HEK293T (cell line): ENCODE results near the gene NEMP2.

Experiments used
- ARNT ChIP-seq: fragments of 450-650 bp; IDR thresholded peaks from 2 replicates; pipeline ENCODE4 v1.6.1; 2017; ENCODE audit warnings: mild to moderate bottlenecking
- BHLHE40 ChIP-seq: fragments of 450-650 bp; IDR thresholded peaks from 2 replicates; pipeline ENCODE4 v1.6.1; 2016; ENCODE audit warnings: mild to moderate bottlenecking, moderate library complexity, borderline replicate concordance
- CTBP1 ChIP-seq: fragments of 450-650 bp; IDR thresholded peaks from 2 replicates; pipeline ENCODE4 v1.6.1; 2016; ENCODE audit warnings: borderline replicate concordance
- ELF4 ChIP-seq: fragments of 450-650 bp; IDR thresholded peaks from 2 replicates; pipeline ENCODE4 v1.6.1; 2017; ENCODE audit warnings: antibody characterized with exemption
- FOXA1 ChIP-seq: fragments of 450-650 bp; IDR thresholded peaks from 2 replicates; pipeline ENCODE4 v1.6.1; 2016; ENCODE audit warnings: mild to moderate bottlenecking
- FOXK2 ChIP-seq: fragments of 450-650 bp; IDR thresholded peaks from 2 replicates; pipeline ENCODE4 v1.6.1; 2016; ENCODE audit warnings: mild to moderate bottlenecking
- FOXM1 ChIP-seq: fragments of 450-650 bp; IDR thresholded peaks from 2 replicates; pipeline ENCODE4 v1.6.1; 2017; ENCODE audit warnings: mild to moderate bottlenecking, borderline replicate concordance
- HDGF ChIP-seq: fragments of 450-650 bp; IDR thresholded peaks from 2 replicates; pipeline ENCODE4 v1.6.1; 2017; ENCODE audit warnings: antibody characterized with exemption, borderline replicate concordance
- L3MBTL2 ChIP-seq: fragments of 450-650 bp; conservative IDR thresholded peaks from 2 replicates; pipeline ENCODE4 v1.6.1; 2016; ENCODE audit warnings: mild to moderate bottlenecking
- PKNOX1 ChIP-seq: fragments of 450-650 bp; IDR thresholded peaks from 2 replicates; pipeline ENCODE4 v1.6.1; 2016
- SP1 ChIP-seq: fragments of 450-650 bp; IDR thresholded peaks from 2 replicates; pipeline ENCODE4 v1.6.1; 2017
- SUZ12 ChIP-seq: fragments of 450-650 bp; IDR thresholded peaks from 2 replicates; pipeline ENCODE4 v1.6.1; 2016; ENCODE audit warnings: mild to moderate bottlenecking
- TARDBP ChIP-seq: fragments of 450-650 bp; IDR thresholded peaks from 2 replicates; pipeline ENCODE4 v1.6.1; 2016
- ZNF384 ChIP-seq: fragments of 450-650 bp; IDR thresholded peaks from 2 replicates; pipeline ENCODE4 v1.6.1; 2016

- TF ChIP-seq L3MBTL2 (no peak), ZNF384 (no peak), BHLHE40 (no peak), PKNOX1 (no peak), FOXK2 (no peak), SP1 (no peak), FOXA1 (no peak), ELF4 (no peak), ARNT (no peak), TARDBP (no peak), SUZ12 (no peak), HDGF (no peak), CTBP1 (no peak), FOXM1 (no peak)
Observed at GRCh38 chr2:190575263-190575662, 40.7 kb upstream of the NEMP2 start.
